BLaER1 treated with 17β-estradiol and CSF1 and Interleukin-3, amounts not matched to agents 10 nM and 100 nM (cell line): ENCODE measurements around the gene OR6M1.

ENCODE experiments used
- H3K27ac ChIP-seq, 11 experiments: shearing (Covaris generic); formaldehyde crosslinking; 2 replicates each; pipeline ENCODE4 v1.8.1; 2022
- H3K27me3 ChIP-seq, 11 experiments: shearing (Covaris generic); formaldehyde crosslinking; 2 replicates each; pipeline ENCODE4 v1.8.1; 2022
- H3K36me3 ChIP-seq, 11 experiments: shearing (Covaris generic); formaldehyde crosslinking; 2 replicates each; pipeline ENCODE4 v1.8.1; 2022
- H3K4me1 ChIP-seq, 10 experiments: shearing (Covaris generic); formaldehyde crosslinking; 2 replicates each; pipeline ENCODE4 v1.8.1; 2022
- H3K4me2 ChIP-seq, 11 experiments: shearing (Covaris generic); formaldehyde crosslinking; 2 replicates each; pipeline ENCODE4 v1.8.1; 2022
- H3K4me3 ChIP-seq, 10 experiments: shearing (Covaris generic); formaldehyde crosslinking; 2 replicates each; pipeline ENCODE4 v1.8.1; 2022
- H3K9ac ChIP-seq, 11 experiments: shearing (Covaris generic); formaldehyde crosslinking; 2 replicates each; pipeline ENCODE4 v1.8.1; 2022
- H3K9me3 ChIP-seq, 11 experiments: shearing (Covaris generic); formaldehyde crosslinking; replicated peaks in 1 of 11; 2 replicates each; pipeline ENCODE4 v1.8.1; 2022
- H4K20me1 ChIP-seq, 11 experiments: shearing (Covaris generic); formaldehyde crosslinking; 2 replicates each; pipeline ENCODE4 v1.8.1; 2022
- Cebpa-rat ChIP-seq, 11 experiments: shearing (Covaris generic); IDR thresholded peaks; 2 replicates each; pipeline ENCODE4 v1.8.1; 2022

The OR6M1 gene

GRCh38 chr11:123770712-123771111, 35.4 kb downstream of the OR6M1 start:
- Histone ChIP-seq H3K9me3 (peaks cover 20 to 43% (median 37%) of the 10 kb centered on the region in 11 experiments), H3K27me3 (no peaks in the 10 kb centered on the region), H3K4me1 (0 out of 20 replicates have a peak, but pooled peaks cover 0 to 3% (median 0%) of the 10 kb centered on the region in 10 experiments), H4K20me1 (no peaks in the 10 kb centered on the region), H3K4me3 (no peak overlapping the region), H3K4me2 (no peak overlapping the region), H3K36me3 (no peaks in the 10 kb centered on the region), H3K27ac (no peak overlapping the region), H3K9ac (no peak overlapping the region)
- no peak for TF ChIP-seq Cebpa-rat (IDR thresholded peaks at IDR 0.05)

GRCh38 chr11:123765601-123766000, 40.5 kb downstream of the OR6M1 start:
- peaks cover 17 to 28% (median 23%) of the 10 kb centered on the region in 11 experiments for H3K9me3 ChIP-seq
- H3K4me1 ChIP-seq = no peaks in the 10 kb centered on the region
- no peaks in the 10 kb centered on the region for H3K36me3 ChIP-seq
- no peaks in the 10 kb centered on the region for H3K27me3 ChIP-seq
- H4K20me1 ChIP-seq = no peaks in the 10 kb centered on the region
- no peak overlapping the region for H3K4me3 ChIP-seq
- H3K9ac ChIP-seq = no peak overlapping the region
- TF ChIP-seq Cebpa-rat (IDR thresholded peaks at IDR 0.05) = no peak
- no peak overlapping the region for H3K27ac ChIP-seq
- H3K4me2 ChIP-seq = no peak overlapping the region

- Histone ChIP-seq H3K27ac (no peak overlapping the region), H3K4me3 (no peak overlapping the region), H3K4me1 (no peaks in the 10 kb centered on the region), H3K4me2 (no peak overlapping the region), H3K9me3 (peaks cover 17 to 27% (median 20%) of the 10 kb centered on the region in 11 experiments), H3K36me3 (no peaks in the 10 kb centered on the region), H3K9ac (no peak overlapping the region), H4K20me1 (no peaks in the 10 kb centered on the region), H3K27me3 (no peaks in the 10 kb centered on the region)
- no peak for TF ChIP-seq Cebpa-rat (IDR thresholded peaks at IDR 0.05)
Observed at GRCh38 chr11:123762422-123762821, 43.7 kb downstream of the OR6M1 start.

GRCh38 chr11:123760894-123761293, 45.3 kb downstream of the OR6M1 start:
- Histone ChIP-seq H3K36me3 (no peaks in the 10 kb centered on the region), H4K20me1 (no peaks in the 10 kb centered on the region), H3K4me2 (no peak overlapping the region), H3K4me1 (peaks cover 0 to 7% (median 0%) of the 10 kb centered on the region in 10 experiments; a peak in 2 of 20 replicates), H3K9ac (no peak overlapping the region), H3K4me3 (no peak overlapping the region), H3K9me3 (peaks cover 17 to 27% (median 20%) of the 10 kb centered on the region in 11 experiments), H3K27ac (no peak overlapping the region), H3K27me3 (no peaks in the 10 kb centered on the region)
- no peak for TF ChIP-seq Cebpa-rat (IDR thresholded peaks at IDR 0.05)

- Histone ChIP-seq H3K27me3 (no peaks in the 10 kb centered on the region), H3K36me3 (no peaks in the 10 kb centered on the region), H4K20me1 (no peaks in the 10 kb centered on the region), H3K4me1 (peaks cover 0 to 7% (median 0%) of the 10 kb centered on the region in 10 experiments; a peak in 2 of 20 replicates), H3K27ac (no peak overlapping the region), H3K9ac (no peak overlapping the region), H3K4me3 (no peak overlapping the region), H3K4me2 (no peak overlapping the region), H3K9me3 (peaks cover 17 to 25% (median 18%) of the 10 kb centered on the region in 11 experiments)
- TF ChIP-seq Cebpa-rat (IDR thresholded peaks at IDR 0.05) = no peak
Observed at GRCh38 chr11:123757976-123758375, 48.2 kb downstream of the OR6M1 start.

GRCh38 chr11:123755813-123756212, 50.3 kb downstream of the OR6M1 start:
- H3K4me1 ChIP-seq = peaks cover 0 to 7% (median 0%) of the 10 kb centered on the region in 10 experiments; a peak in 2 of 20 replicates
- no peaks in the 10 kb centered on the region for H3K36me3 ChIP-seq
- no peak overlapping the region for H3K9ac ChIP-seq
- TF ChIP-seq Cebpa-rat (IDR thresholded peaks at IDR 0.05) = no peak
- H3K4me2 ChIP-seq = no peak overlapping the region
- H3K27ac ChIP-seq = no peak overlapping the region
- H3K9me3 ChIP-seq = 0 out of 22 replicates have a peak, but pooled peaks cover 0 to 4% (median 0%) of the 10 kb centered on the region in 11 experiments
- H3K27me3 ChIP-seq = no peaks in the 10 kb centered on the region
- no peak overlapping the region for H3K4me3 ChIP-seq
- H4K20me1 ChIP-seq = no peaks in the 10 kb centered on the region
